Loucy (cell line): ENCODE measurements around the gene FABP3.

Experiments
- H2AFZ ChIP-seq: fragments of 200-600 bp; sonication (generic); 2 replicates; pipeline ENCODE4 v1.6.0; 2016; ENCODE audit warnings: antibody characterized with exemption, mild to moderate bottlenecking, low read length, moderate library complexity
- H3F3A ChIP-seq: fragments of 200-600 bp; 2 replicates; pipeline ENCODE4 v1.6.0; 2016; ENCODE audit warnings: antibody characterized with exemption, low read depth, mild to moderate bottlenecking
- H3K27me3 ChIP-seq: fragments of 200-600 bp; sonication (generic); 2 replicates; pipeline ENCODE4 v1.6.1; 2014; ENCODE audit warnings: low read length, mild to moderate bottlenecking; ENCODE audit not compliant: insufficient read depth, poor library complexity, severe bottlenecking
- H3K36me3 ChIP-seq: fragments of 200-600 bp; sonication (generic); 2 replicates; pipeline ENCODE4 v1.6.1; 2016; ENCODE audit warnings: low read length; ENCODE audit not compliant: insufficient read depth
- H3K4me1 ChIP-seq: fragments of 200-600 bp; sonication (generic); 2 replicates; pipeline ENCODE4 v1.5.1; 2014; ENCODE audit warnings: low read length, mild to moderate bottlenecking; ENCODE audit not compliant: insufficient read depth, poor library complexity, severe bottlenecking
- H3K4me2 ChIP-seq: fragments of 200-600 bp; sonication (generic); 2 replicates; pipeline ENCODE4 v1.6.0; 2014; ENCODE audit warnings: antibody characterized with exemption, low read length, low read depth, mild to moderate bottlenecking; ENCODE audit not compliant: poor library complexity, severe bottlenecking
- H3K4me3 ChIP-seq: fragments of 200-600 bp; sonication (generic); 2 replicates; pipeline ENCODE4 v1.5.1; 2014; ENCODE audit warnings: low read length, mild to moderate bottlenecking, mixed read lengths; ENCODE audit not compliant: poor library complexity, severe bottlenecking
- H3K79me2 ChIP-seq: fragments of 200-600 bp; sonication (generic); 2 replicates; pipeline ENCODE4 v1.6.1; 2014; ENCODE audit warnings: low read length; ENCODE audit not compliant: insufficient read depth
- H3K9ac ChIP-seq: fragments of 200-600 bp; sonication (generic); 2 replicates; pipeline ENCODE4 v1.6.0; 2014; ENCODE audit warnings: mild to moderate bottlenecking, low read depth, low read length, moderate library complexity; ENCODE audit not compliant: poor library complexity, severe bottlenecking
- H3K9me2 ChIP-seq: fragments of 200-600 bp; sonication (generic); replicated peaks from 2 replicates; pipeline ENCODE4 v1.6.1; 2016; ENCODE audit warnings: low read depth, low read length, mixed read lengths
- H3K9me3 ChIP-seq: fragments of 200-600 bp; sonication (generic); 2 replicates; pipeline ENCODE4 v1.6.1; 2014; ENCODE audit warnings: mild to moderate bottlenecking, antibody characterized with exemption, low read length, low read depth; ENCODE audit not compliant: insufficient read depth
- H4K20me1 ChIP-seq: fragments of 200-600 bp; sonication (generic); 2 replicates; pipeline ENCODE4 v1.6.0; 2014; ENCODE audit warnings: antibody characterized with exemption, low read length, mild to moderate bottlenecking; ENCODE audit not compliant: insufficient read depth, poor library complexity, severe bottlenecking
- EZH2phosphoT487 ChIP-seq: fragments of 200-600 bp; IDR thresholded peaks from 2 replicates; pipeline ENCODE4 v1.6.1; 2018; ENCODE audit warnings: antibody characterized with exemption, mild to moderate bottlenecking, moderate library complexity, borderline replicate concordance
- TF ChIP-seq, protein P1 (sequence below): fragments of 200-600 bp; sonication (generic); conservative IDR thresholded peaks from 2 replicates; pipeline ENCODE4 v1.5.1; 2014; ENCODE audit warnings: mild to moderate bottlenecking, antibody characterized with exemption, low read length

FABP3 gene

DNA sequence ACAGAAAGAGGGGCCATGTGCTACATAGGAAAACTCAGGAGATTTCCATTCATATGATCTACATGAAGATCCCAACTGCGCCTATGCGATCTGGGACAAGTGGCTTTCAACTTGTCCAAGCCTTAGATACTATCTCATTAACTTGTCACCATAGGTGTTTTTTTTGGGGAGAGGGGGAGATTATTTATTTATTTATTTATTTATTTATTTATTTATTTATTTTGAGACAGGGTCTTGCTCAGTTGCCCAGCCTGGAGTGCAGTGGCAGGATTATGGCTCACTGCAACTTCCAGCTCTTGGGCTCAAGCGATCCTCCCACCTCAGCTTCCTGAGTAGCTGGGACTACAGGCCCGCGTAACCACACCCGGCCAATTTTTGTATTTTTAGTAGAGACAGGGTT, 11.3 kb downstream of the FABP3 start:
- H3K4me1 ChIP-seq: no peaks in the 10 kb centered on the region
- H3K4me3 ChIP-seq: no peak overlapping the region
- no peaks in the 10 kb centered on the region for H4K20me1 ChIP-seq
- peaks cover 22% of the 10 kb centered on the region; the same call in 1 of the 2 replicates for H3K36me3 ChIP-seq
- H3K79me2 ChIP-seq: no peaks in the 10 kb centered on the region
- no peaks in the 10 kb centered on the region for H3K27me3 ChIP-seq
- H3K9ac ChIP-seq: no peak overlapping the region
- H3F3A ChIP-seq: no peaks in the 10 kb centered on the region
- no peaks in the 10 kb centered on the region for H3K9me2 ChIP-seq
- no peak overlapping the region for H2AFZ ChIP-seq
- no peak overlapping the region for H3K4me2 ChIP-seq
- TF ChIP-seq, protein P1, sequence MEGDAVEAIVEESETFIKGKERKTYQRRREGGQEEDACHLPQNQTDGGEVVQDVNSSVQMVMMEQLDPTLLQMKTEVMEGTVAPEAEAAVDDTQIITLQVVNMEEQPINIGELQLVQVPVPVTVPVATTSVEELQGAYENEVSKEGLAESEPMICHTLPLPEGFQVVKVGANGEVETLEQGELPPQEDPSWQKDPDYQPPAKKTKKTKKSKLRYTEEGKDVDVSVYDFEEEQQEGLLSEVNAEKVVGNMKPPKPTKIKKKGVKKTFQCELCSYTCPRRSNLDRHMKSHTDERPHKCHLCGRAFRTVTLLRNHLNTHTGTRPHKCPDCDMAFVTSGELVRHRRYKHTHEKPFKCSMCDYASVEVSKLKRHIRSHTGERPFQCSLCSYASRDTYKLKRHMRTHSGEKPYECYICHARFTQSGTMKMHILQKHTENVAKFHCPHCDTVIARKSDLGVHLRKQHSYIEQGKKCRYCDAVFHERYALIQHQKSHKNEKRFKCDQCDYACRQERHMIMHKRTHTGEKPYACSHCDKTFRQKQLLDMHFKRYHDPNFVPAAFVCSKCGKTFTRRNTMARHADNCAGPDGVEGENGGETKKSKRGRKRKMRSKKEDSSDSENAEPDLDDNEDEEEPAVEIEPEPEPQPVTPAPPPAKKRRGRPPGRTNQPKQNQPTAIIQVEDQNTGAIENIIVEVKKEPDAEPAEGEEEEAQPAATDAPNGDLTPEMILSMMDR: no peak
- no peak for TF ChIP-seq EZH2phosphoT487
- no peaks in the 10 kb centered on the region for H3K9me3 ChIP-seq

DNA sequence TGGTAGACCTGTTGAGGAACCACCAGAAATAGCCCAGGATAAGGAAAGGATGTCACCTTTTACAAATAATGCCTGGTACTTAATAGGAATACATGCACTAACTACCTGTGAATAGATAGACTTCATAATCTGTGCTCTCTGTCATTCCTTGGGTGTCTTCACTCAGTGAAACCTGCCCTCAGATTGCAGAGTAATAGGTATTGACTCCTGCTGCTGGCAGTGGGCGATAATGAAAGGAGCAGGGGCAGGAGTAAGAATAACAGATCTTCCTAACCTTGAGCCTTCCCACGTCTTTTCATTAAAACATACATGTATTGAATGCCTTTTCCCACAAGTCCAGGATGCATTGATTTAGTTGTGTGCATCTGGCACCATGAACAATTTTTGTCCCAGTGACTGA, 16.4 kb downstream of the FABP3 start:
- H3K36me3 ChIP-seq: peaks cover 14% of the 10 kb centered on the region; the same call in 1 of the 2 replicates
- no peak overlapping the region for H3K4me2 ChIP-seq

DNA sequence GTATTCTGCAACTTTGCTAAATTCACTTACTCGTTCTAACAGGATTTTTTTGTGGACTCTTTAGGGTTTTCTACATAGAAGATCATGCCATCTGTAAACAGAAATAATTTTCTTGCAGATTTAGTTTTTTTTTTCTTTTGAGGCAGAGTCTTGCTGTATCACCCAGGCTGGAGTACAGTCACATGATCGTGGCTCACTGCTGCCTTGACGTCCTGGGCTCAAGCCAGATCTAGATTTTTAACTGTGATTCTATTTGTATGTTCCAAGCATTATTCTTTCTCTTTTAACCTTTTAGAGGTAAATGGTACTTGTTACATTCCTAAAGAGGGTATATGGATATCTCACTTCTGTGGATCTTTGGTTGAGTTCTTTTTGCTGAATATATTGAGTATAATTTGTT, 18.6 kb downstream of the FABP3 start:
- no peaks in the 10 kb centered on the region for H3K9me2 ChIP-seq
- no peaks in the 10 kb centered on the region for H3K9me3 ChIP-seq
- no peaks in the 10 kb centered on the region for H4K20me1 ChIP-seq
- no peak overlapping the region for H2AFZ ChIP-seq
- no peaks in the 10 kb centered on the region for H3K27me3 ChIP-seq
- H3K36me3 ChIP-seq: peaks cover 21% of the 10 kb centered on the region; the same call in 1 of the 2 replicates
- no peaks in the 10 kb centered on the region for H3K79me2 ChIP-seq
- H3K4me3 ChIP-seq: no peak overlapping the region
- H3K4me1 ChIP-seq: no peaks in the 10 kb centered on the region
- H3F3A ChIP-seq: no peaks in the 10 kb centered on the region
- TF ChIP-seq, protein P1: no peak
- no peak for TF ChIP-seq EZH2phosphoT487
- no peak overlapping the region for H3K4me2 ChIP-seq
- no peak overlapping the region for H3K9ac ChIP-seq

More for the DNA sequence above, 16.4 kb downstream of the FABP3 start:
- Histone ChIP-seq H3K27me3 (no peaks in the 10 kb centered on the region), H2AFZ (no peak overlapping the region), H3K4me3 (no peak overlapping the region), H3K9me2 (no peaks in the 10 kb centered on the region), H3K79me2 (no peaks in the 10 kb centered on the region), H3K4me1 (no peaks in the 10 kb centered on the region), H3K9me3 (no peaks in the 10 kb centered on the region), H4K20me1 (no peaks in the 10 kb centered on the region), H3F3A (no peaks in the 10 kb centered on the region), H3K9ac (no peak overlapping the region)
- no peak for TF ChIP-seq EZH2phosphoT487
- TF ChIP-seq, protein P1: no peak
